SU-DHL-6 (cell line): Measurements from ENCODE around the gene GLIS2.

ENCODE experiments used
- H2AFZ ChIP-seq: fragments of 200-600 bp; sonication (generic); 2 replicates; pipeline ENCODE4 v1.6.1; 2014; ENCODE audit warnings: low read depth, mild to moderate bottlenecking, moderate library complexity, mixed read lengths, antibody characterized with exemption, low read length; ENCODE audit not compliant: severe bottlenecking
- H3F3A ChIP-seq: fragments of 200-600 bp; shearing (Covaris generic); 2 replicates; pipeline ENCODE4 v1.6.0; 2016; ENCODE audit warnings: antibody characterized with exemption, mild to moderate bottlenecking; ENCODE audit not compliant: insufficient read depth
- H3K27ac ChIP-seq: fragments of 200-600 bp; sonication (generic); 2 replicates; pipeline ENCODE4 v1.5.1; 2016; ENCODE audit warnings: low read depth, mild to moderate bottlenecking, low read length, moderate library complexity, mixed read lengths
- H3K27me3 ChIP-seq: fragments of 200-600 bp; sonication (generic), shearing (Covaris generic); 2 replicates; pipeline ENCODE4 v1.6.0; 2014; ENCODE audit warnings: mild to moderate bottlenecking, low read length
- H3K36me3 ChIP-seq: fragments of 200-600 bp; sonication (generic); 2 replicates; pipeline ENCODE4 v1.6.1; 2014; ENCODE audit warnings: mild to moderate bottlenecking, low read length, mixed read lengths
- H3K4me2 ChIP-seq: fragments of 300-600, 200-600 bp; shearing (Covaris generic), sonication (generic); 2 replicates; pipeline ENCODE4 v1.6.0; 2014; ENCODE audit warnings: low read length, low read depth, mild to moderate bottlenecking; ENCODE audit not compliant: poor library complexity, severe bottlenecking
- H3K4me3 ChIP-seq: fragments of 200-600 bp; sonication (generic); 2 replicates; pipeline ENCODE4 v1.5.1; 2014; ENCODE audit warnings: antibody characterized with exemption, low read length, mild to moderate bottlenecking, mixed read lengths; ENCODE audit not compliant: insufficient read depth, poor library complexity, severe bottlenecking
- H3K79me2 ChIP-seq: fragments of 200-600 bp; sonication (generic); 2 replicates; pipeline ENCODE4 v1.6.1; 2014; ENCODE audit warnings: mild to moderate bottlenecking, low read length, moderate library complexity; ENCODE audit not compliant: insufficient read depth
- H3K9ac ChIP-seq: fragments of 200-600 bp; sonication (generic); 2 replicates; pipeline ENCODE4 v1.7.0; 2014; ENCODE audit warnings: mild to moderate bottlenecking, low read length
- H3K9me2 ChIP-seq: fragments of 200-600 bp; sonication (generic); replicated peaks from 2 replicates; pipeline ENCODE4 v1.6.1; 2014; ENCODE audit warnings: low read length; ENCODE audit not compliant: insufficient read depth
- H3K9me3 ChIP-seq: fragments of 200-600 bp; sonication (generic); 2 replicates; pipeline ENCODE4 v1.6.1; 2014; ENCODE audit warnings: low read length, mixed read lengths; ENCODE audit not compliant: insufficient read depth
- H4K20me1 ChIP-seq: fragments of 200-600 bp; sonication (generic); 2 replicates; pipeline ENCODE4 v1.6.1; 2014; ENCODE audit warnings: low read depth, mild to moderate bottlenecking, antibody characterized with exemption, low read length, moderate library complexity, mixed read lengths
- EZH2phosphoT487 ChIP-seq: fragments of 200-600 bp; sonication (generic), shearing (Covaris generic); conservative IDR thresholded peaks from 2 replicates; pipeline ENCODE4 v1.6.1; 2018; ENCODE audit warnings: mild to moderate bottlenecking, antibody characterized with exemption, low read length, moderate library complexity, mixed read lengths
- TF ChIP-seq, protein P1 (sequence below): fragments of 200-600 bp; sonication (generic); IDR thresholded peaks from one replicate; pipeline ENCODE4 v1.5.1; 2017; ENCODE audit warnings: antibody characterized with exemption, mild to moderate bottlenecking, low read length, moderate library complexity; ENCODE audit not compliant: insufficient read depth, poor library complexity, severe bottlenecking

The GLIS2 gene

DNA sequence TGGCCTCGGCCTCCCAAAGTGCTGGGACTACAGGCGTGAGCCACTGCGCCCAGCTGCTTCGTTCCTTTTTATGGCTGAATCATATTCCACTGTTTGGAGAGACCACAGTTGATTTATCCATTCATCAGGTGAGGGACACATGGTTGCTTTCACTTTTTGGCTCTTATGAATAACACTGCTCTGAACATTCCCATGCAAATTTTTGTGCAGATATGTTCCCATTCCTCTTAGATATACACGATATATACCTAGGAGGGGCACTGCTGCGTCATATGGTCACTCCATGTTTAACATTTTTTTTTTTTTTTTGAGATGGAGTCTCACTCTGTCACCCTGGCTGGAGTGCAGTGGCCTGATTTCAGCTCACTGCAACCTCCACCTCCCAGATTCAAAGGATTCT lies 13.9 kb upstream of the GLIS2 start:
- no peaks in the 10 kb centered on the region for H3K9me3 ChIP-seq
- H3K27ac ChIP-seq = no peak overlapping the region
- no peak overlapping the region for H3K9ac ChIP-seq
- H3K4me3 ChIP-seq = no peak overlapping the region
- no peaks in the 10 kb centered on the region for H3K27me3 ChIP-seq
- H3K4me2 ChIP-seq = no peak overlapping the region
- H4K20me1 ChIP-seq = no peaks in the 10 kb centered on the region
- H2AFZ ChIP-seq = no peak overlapping the region
- no peaks in the 10 kb centered on the region for H3K36me3 ChIP-seq
- H3K9me2 ChIP-seq = no peaks in the 10 kb centered on the region
- peaks cover 26% of the 10 kb centered on the region for H3K79me2 ChIP-seq
- peaks cover 7% of the 10 kb centered on the region for H3F3A ChIP-seq
- no peak for TF ChIP-seq EZH2phosphoT487
- TF ChIP-seq, protein P1, sequence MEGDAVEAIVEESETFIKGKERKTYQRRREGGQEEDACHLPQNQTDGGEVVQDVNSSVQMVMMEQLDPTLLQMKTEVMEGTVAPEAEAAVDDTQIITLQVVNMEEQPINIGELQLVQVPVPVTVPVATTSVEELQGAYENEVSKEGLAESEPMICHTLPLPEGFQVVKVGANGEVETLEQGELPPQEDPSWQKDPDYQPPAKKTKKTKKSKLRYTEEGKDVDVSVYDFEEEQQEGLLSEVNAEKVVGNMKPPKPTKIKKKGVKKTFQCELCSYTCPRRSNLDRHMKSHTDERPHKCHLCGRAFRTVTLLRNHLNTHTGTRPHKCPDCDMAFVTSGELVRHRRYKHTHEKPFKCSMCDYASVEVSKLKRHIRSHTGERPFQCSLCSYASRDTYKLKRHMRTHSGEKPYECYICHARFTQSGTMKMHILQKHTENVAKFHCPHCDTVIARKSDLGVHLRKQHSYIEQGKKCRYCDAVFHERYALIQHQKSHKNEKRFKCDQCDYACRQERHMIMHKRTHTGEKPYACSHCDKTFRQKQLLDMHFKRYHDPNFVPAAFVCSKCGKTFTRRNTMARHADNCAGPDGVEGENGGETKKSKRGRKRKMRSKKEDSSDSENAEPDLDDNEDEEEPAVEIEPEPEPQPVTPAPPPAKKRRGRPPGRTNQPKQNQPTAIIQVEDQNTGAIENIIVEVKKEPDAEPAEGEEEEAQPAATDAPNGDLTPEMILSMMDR = no peak

DNA sequence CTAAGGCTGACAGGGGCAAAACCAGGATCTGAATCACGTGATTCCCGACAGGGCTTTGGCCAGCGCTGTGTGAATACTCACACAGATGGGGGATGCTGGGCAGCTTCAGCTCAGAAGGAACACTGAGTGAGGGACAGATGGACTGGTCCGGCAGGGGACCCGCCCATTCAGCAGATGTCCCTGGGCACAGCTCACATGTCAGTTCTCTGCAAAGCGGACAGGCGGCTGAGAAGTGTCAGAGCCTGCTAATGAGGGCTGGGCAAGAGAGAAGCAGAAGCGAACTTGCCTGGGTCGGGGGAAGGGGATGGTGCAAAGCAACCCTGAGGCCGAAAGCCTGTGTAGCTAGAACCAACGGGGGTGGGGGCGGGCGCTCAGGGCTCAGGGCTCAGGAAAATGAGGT lies 11.9 kb upstream of the GLIS2 start:
- Histone ChIP-seq H3K9me3 (no peaks in the 10 kb centered on the region), H3K36me3 (no peaks in the 10 kb centered on the region), H4K20me1 (no peaks in the 10 kb centered on the region), H2AFZ (no peak overlapping the region), H3K9me2 (no peaks in the 10 kb centered on the region), H3F3A (peaks cover 21% of the 10 kb centered on the region), H3K4me3 (no peak overlapping the region), H3K9ac (no peak overlapping the region), H3K79me2 (peaks cover 29% of the 10 kb centered on the region), H3K4me2 (no peak overlapping the region), H3K27me3 (no peaks in the 10 kb centered on the region), H3K27ac (no peak overlapping the region)
- TF ChIP-seq, protein P1 = no peak
- no peak for TF ChIP-seq EZH2phosphoT487

DNA sequence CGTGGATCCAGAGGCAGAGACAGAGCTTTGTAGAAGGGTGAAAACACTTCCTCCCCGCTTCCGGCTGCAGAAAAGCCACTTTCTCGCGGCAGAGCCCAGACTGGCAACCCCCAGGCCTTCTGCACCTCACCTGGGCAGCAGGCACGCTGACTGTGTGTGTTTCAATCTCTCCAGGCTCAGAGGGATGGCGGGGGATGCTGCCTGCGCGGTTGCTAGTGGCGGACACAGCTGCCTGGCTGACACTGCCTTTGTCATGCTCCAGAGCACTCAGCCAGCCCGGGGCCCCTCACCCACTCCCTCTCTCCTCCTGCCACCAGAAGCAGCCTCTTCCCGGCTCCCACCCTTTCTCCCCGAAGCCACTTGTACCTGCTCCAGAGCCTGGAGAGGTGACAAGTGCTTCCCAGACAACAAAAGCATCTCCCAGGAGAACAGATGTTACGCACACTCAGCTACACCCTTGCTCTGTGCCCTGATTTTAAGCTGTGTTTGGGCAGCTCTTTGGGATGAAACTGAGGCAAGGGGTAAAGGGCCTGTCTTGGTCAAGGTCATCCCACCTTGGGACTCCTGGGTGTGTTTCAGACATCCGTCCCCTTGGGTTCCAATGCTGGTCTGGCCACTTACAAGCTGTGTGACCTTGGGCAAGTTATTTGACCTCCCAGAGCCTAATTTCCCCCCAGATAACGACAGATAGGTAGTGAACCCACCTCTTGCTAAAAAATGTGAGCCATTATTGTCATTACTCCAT lies 9.2 kb upstream of the GLIS2 start:
- H3K36me3 ChIP-seq = no peaks in the 10 kb centered on the region
- H3K9me3 ChIP-seq = no peaks in the 10 kb centered on the region
- peak overlapping the region; percentile 81 for H3K9ac ChIP-seq
- H3K79me2 ChIP-seq = peaks cover 29% of the 10 kb centered on the region
- peaks cover 28% of the 10 kb centered on the region for H3F3A ChIP-seq
- H3K27me3 ChIP-seq = no peaks in the 10 kb centered on the region
- H4K20me1 ChIP-seq = no peaks in the 10 kb centered on the region
- peak overlapping the region; percentile 88 for H3K27ac ChIP-seq
- peak overlapping the region; percentile 87 for H3K4me2 ChIP-seq
- H3K4me3 ChIP-seq = peak overlapping the region; percentile 83
- TF ChIP-seq, protein P1 = no peak
- TF ChIP-seq EZH2phosphoT487 = no peak
- H2AFZ ChIP-seq = peak overlapping the region; percentile 7
- no peaks in the 10 kb centered on the region for H3K9me2 ChIP-seq
